ENCODE results near the gene TMEM212.

TMEM212 gene

DNA sequence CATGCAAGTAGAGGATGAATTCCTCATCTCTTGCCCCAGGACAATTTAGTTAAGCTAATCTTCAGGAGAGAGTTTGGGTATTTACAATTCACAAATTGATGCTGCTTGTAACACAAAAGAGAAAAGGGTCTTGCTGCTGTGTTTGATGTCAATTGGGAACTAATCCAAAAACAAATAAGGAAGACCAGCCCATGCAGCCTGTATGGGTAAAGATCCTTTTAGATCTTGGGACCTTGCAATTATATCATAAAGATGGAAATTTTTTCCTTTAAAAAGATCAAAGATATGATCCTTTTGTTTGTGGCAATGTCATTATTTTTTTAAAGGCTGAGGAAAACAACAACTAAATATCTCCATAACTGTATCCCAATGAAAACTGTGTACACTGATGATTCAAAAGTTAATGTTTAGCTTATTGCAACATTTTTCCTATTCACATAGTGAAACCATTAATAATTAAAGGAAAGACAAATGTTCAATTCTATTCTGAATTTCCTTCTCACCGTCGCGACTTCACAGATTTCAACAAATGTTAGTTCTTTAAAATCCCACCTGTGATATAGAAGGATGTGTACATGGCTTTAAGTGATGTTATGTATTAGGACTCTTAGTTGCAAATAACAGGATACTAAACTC lies 40.2 kb downstream of the TMEM212 start:
- H3K9me3 ChIP-seq (ENCODE audit: control insufficient read depth, low read length): no peaks in the 10 kb centered on the region
- H3K18ac ChIP-seq (ENCODE audit: low read depth in 1 of 2, low read length in 2 of 2): no peak overlapping the region
- no peaks in the 10 kb centered on the region for H3K79me1 ChIP-seq (replicated peaks; ENCODE audit: low read length, poor library complexity, severe bottlenecking)
- no peak overlapping the region for H4K8ac ChIP-seq (ENCODE audit: low read length)
- H3K4me1 ChIP-seq (ENCODE audit: control insufficient read depth, insufficient read depth, low read depth, low read length): peaks cover 3% of the 10 kb centered on the region
- no peak overlapping the region for H2AFZ ChIP-seq (ENCODE audit: low read depth, low read length)
- H2BK12ac ChIP-seq (ENCODE audit: low read length in 2 of 2): no peak overlapping the region
- peak overlapping the region; percentile 35 for H3K4me2 ChIP-seq (ENCODE audit: low read length, poor library complexity, severe bottlenecking)
- H2AK5ac ChIP-seq (ENCODE audit: low read length, severe bottlenecking): no peak overlapping the region
- no peak overlapping the region for H3K4me3 ChIP-seq (ENCODE audit: insufficient read depth in 1 of 2, low read depth in 1 of 2, low read length in 2 of 2)
- no peak overlapping the region for H3K14ac ChIP-seq (ENCODE audit: low read length in 2 of 2)
- no CpG with 5 or more reads among the region's 3 CpGs for WGBS
- DNase-seq: no peak
- no peak overlapping the region for H2BK120ac ChIP-seq (ENCODE audit: low read depth, low read length)
- no peak overlapping the region for H3K4ac ChIP-seq (ENCODE audit: low read depth in 1 of 2, low read length in 2 of 2)
- H2BK15ac ChIP-seq (ENCODE audit: low read depth, poor library complexity, severe bottlenecking): no peak overlapping the region
- no peaks in the 10 kb centered on the region for H3K27me3 ChIP-seq (ENCODE audit: control insufficient read depth in 1 of 2, insufficient read depth in 1 of 2, low read length in 2 of 2)
- peak overlapping the region; percentile 98 for H3K27ac ChIP-seq (ENCODE audit: low read length, poor library complexity, severe bottlenecking)
- H3K36me3 ChIP-seq (ENCODE audit: control insufficient read depth in 1 of 2, insufficient read depth in 2 of 2, low read depth in 1 of 2, low read length in 2 of 2): no peaks in the 10 kb centered on the region
- H2BK5ac ChIP-seq (ENCODE audit: low read depth, low read length, poor library complexity, severe bottlenecking): peak overlapping the region; percentile 94
- H4K91ac ChIP-seq (ENCODE audit: low read length): no peak overlapping the region
- H3K23ac ChIP-seq (ENCODE audit: low read length in 2 of 2): no peak overlapping the region
- H3K9ac ChIP-seq (ENCODE audit: low read length): no peak overlapping the region

DNA sequence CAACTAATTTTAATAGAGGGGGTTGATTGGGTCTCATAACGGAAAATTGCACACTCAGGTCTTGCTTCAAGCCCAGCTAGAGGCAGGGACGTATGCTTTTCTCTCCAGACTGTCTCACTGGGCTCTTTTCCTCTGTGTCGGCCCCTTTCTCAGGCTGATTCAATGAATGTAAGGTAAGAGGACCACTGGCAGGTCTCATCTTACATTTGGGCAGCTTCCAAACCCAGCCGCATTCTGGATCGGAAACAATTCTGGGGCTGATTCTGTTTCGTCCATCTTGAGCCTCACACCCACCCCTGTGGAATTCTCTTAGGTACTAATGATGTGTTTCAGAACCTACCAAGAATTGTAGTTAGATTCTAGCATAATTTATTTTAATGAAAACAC lies 40.7 kb downstream of the TMEM212 start:
- H3K4me1 ChIP-seq (ENCODE audit: control insufficient read depth, insufficient read depth, low read depth, low read length): peaks cover 3% of the 10 kb centered on the region
- H3K18ac ChIP-seq (ENCODE audit: low read depth in 1 of 2, low read length in 2 of 2): no peak overlapping the region
- H3K4ac ChIP-seq (ENCODE audit: low read depth in 1 of 2, low read length in 2 of 2): no peak overlapping the region
- H3K27ac ChIP-seq (ENCODE audit: low read length, poor library complexity, severe bottlenecking): peak overlapping the region; percentile 98
- H4K8ac ChIP-seq (ENCODE audit: low read length): no peak overlapping the region
- H2BK120ac ChIP-seq (ENCODE audit: low read depth, low read length): no peak overlapping the region
- H2BK12ac ChIP-seq (ENCODE audit: low read length in 2 of 2): no peak overlapping the region
- no peaks in the 10 kb centered on the region for H3K79me1 ChIP-seq (replicated peaks; ENCODE audit: low read length, poor library complexity, severe bottlenecking)
- H2AK5ac ChIP-seq (ENCODE audit: low read length, severe bottlenecking): no peak overlapping the region
- peak overlapping the region; percentile 35 for H3K4me2 ChIP-seq (ENCODE audit: low read length, poor library complexity, severe bottlenecking)
- H4K91ac ChIP-seq (ENCODE audit: low read length): no peak overlapping the region
- H2BK5ac ChIP-seq (ENCODE audit: low read depth, low read length, poor library complexity, severe bottlenecking): peak overlapping the region; percentile 94
- H2AFZ ChIP-seq (ENCODE audit: low read depth, low read length): no peak overlapping the region
- no peak overlapping the region for H2BK15ac ChIP-seq (ENCODE audit: low read depth, poor library complexity, severe bottlenecking)
- no peaks in the 10 kb centered on the region for H3K27me3 ChIP-seq (ENCODE audit: control insufficient read depth in 1 of 2, insufficient read depth in 1 of 2, low read length in 2 of 2)
- H3K9ac ChIP-seq (ENCODE audit: low read length): no peak overlapping the region
- H3K14ac ChIP-seq (ENCODE audit: low read length in 2 of 2): no peak overlapping the region
- no peak for DNase-seq
- H3K9me3 ChIP-seq (ENCODE audit: control insufficient read depth, low read length): no peaks in the 10 kb centered on the region
- H3K23ac ChIP-seq (ENCODE audit: low read length in 2 of 2): no peak overlapping the region
- no peaks in the 10 kb centered on the region for H3K36me3 ChIP-seq (ENCODE audit: control insufficient read depth in 1 of 2, insufficient read depth in 2 of 2, low read depth in 1 of 2, low read length in 2 of 2)
- H3K4me3 ChIP-seq (ENCODE audit: insufficient read depth in 1 of 2, low read depth in 1 of 2, low read length in 2 of 2): no peak overlapping the region
- 96% methylated on average over 4 of the region's 6 CpGs for WGBS

DNA sequence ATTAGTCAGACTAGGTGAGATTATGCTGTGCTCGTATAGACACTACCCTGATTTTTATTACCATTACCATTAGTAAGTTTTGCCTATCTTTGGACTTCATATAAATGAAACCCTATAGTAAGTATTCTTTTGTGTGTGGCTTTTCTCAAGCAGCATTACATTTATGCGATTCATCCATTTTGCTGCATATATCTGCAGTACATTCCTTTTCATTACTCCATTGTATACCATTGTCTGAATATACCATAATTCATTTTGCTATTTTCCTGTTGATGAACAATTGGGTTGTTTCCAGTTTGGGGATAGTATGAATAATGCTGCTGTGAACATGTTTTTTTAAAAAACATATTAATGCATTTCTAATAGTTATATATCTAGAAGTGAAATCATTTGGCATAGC lies 45.3 kb downstream of the TMEM212 start:
- Histone ChIP-seq H3K9me3 (ENCODE audit: control insufficient read depth, low read length) (no peaks in the 10 kb centered on the region), H3K79me1 (replicated peaks; ENCODE audit: low read length, poor library complexity, severe bottlenecking) (no peaks in the 10 kb centered on the region), H2BK5ac (ENCODE audit: low read depth, low read length, poor library complexity, severe bottlenecking) (no peak overlapping the region), H3K18ac (ENCODE audit: low read depth in 1 of 2, low read length in 2 of 2) (no peak overlapping the region), H2BK120ac (ENCODE audit: low read depth, low read length) (no peak overlapping the region), H4K8ac (ENCODE audit: low read length) (no peak overlapping the region), H2AK5ac (ENCODE audit: low read length, severe bottlenecking) (no peak overlapping the region), H3K14ac (ENCODE audit: low read length in 2 of 2) (no peak overlapping the region), H3K36me3 (ENCODE audit: control insufficient read depth in 1 of 2, insufficient read depth in 2 of 2, low read depth in 1 of 2, low read length in 2 of 2) (no peaks in the 10 kb centered on the region), H2BK15ac (ENCODE audit: low read depth, poor library complexity, severe bottlenecking) (no peak overlapping the region), H2BK12ac (ENCODE audit: low read length in 2 of 2) (no peak overlapping the region), H3K9ac (ENCODE audit: low read length) (no peak overlapping the region), H3K23ac (ENCODE audit: low read length in 2 of 2) (no peak overlapping the region), H3K4me2 (ENCODE audit: low read length, poor library complexity, severe bottlenecking) (no peak overlapping the region), H4K91ac (ENCODE audit: low read length) (no peak overlapping the region), H3K4ac (ENCODE audit: low read depth in 1 of 2, low read length in 2 of 2) (no peak overlapping the region), H3K4me3 (ENCODE audit: insufficient read depth in 1 of 2, low read depth in 1 of 2, low read length in 2 of 2) (no peak overlapping the region), H3K27me3 (ENCODE audit: control insufficient read depth in 1 of 2, insufficient read depth in 1 of 2, low read length in 2 of 2) (no peaks in the 10 kb centered on the region), H3K4me1 (ENCODE audit: control insufficient read depth, insufficient read depth, low read depth, low read length) (no peaks in the 10 kb centered on the region), H2AFZ (ENCODE audit: low read depth, low read length) (no peak overlapping the region), H3K27ac (ENCODE audit: low read length, poor library complexity, severe bottlenecking) (no peak overlapping the region)
- no CpG with 5 or more reads among the region's 2 CpGs for WGBS
- no peak for DNase-seq

DNA sequence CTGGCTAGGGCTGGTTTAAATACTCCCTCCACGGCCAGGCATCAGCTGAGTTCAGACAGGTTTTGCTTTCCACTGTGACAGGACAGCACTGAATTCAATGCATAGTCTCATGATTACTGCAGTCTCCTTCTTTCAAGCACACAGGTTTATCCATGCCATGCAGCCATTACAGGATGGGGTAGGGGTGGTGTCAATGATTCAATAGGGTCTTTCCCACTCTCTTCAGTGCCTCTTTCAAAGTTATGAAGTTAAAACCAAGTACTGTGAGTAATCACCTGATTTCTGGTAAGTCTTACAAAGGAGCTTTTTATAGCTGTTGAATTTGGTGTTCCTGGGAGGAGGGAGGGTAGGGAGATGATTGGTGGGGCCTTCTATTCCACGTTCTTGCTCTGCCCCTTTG lies 47.2 kb downstream of the TMEM212 start:
- no peak overlapping the region for H2BK5ac ChIP-seq (ENCODE audit: low read depth, low read length, poor library complexity, severe bottlenecking)
- no peak overlapping the region for H3K23ac ChIP-seq (ENCODE audit: low read length in 2 of 2)
- H4K8ac ChIP-seq (ENCODE audit: low read length): no peak overlapping the region
- H3K79me1 ChIP-seq (replicated peaks; ENCODE audit: low read length, poor library complexity, severe bottlenecking): no peaks in the 10 kb centered on the region
- WGBS: 83% methylated on average over 1 of the region's 2 CpGs
- H3K18ac ChIP-seq (ENCODE audit: low read depth in 1 of 2, low read length in 2 of 2): peak overlapping the region in 1 of 2 experiments; percentile 19
- no peaks in the 10 kb centered on the region for H3K36me3 ChIP-seq (ENCODE audit: control insufficient read depth in 1 of 2, insufficient read depth in 2 of 2, low read depth in 1 of 2, low read length in 2 of 2)
- no peak overlapping the region for H3K4me3 ChIP-seq (ENCODE audit: insufficient read depth in 1 of 2, low read depth in 1 of 2, low read length in 2 of 2)
- H3K4me1 ChIP-seq (ENCODE audit: control insufficient read depth, insufficient read depth, low read depth, low read length): no peaks in the 10 kb centered on the region
- peak; percentile 4 for DNase-seq
- no peak overlapping the region for H3K9ac ChIP-seq (ENCODE audit: low read length)
- no peak overlapping the region for H3K4ac ChIP-seq (ENCODE audit: low read depth in 1 of 2, low read length in 2 of 2)
- no peak overlapping the region for H2AFZ ChIP-seq (ENCODE audit: low read depth, low read length)
- H3K27me3 ChIP-seq (ENCODE audit: control insufficient read depth in 1 of 2, insufficient read depth in 1 of 2, low read length in 2 of 2): no peaks in the 10 kb centered on the region
- no peak overlapping the region for H3K4me2 ChIP-seq (ENCODE audit: low read length, poor library complexity, severe bottlenecking)
- no peak overlapping the region for H3K14ac ChIP-seq (ENCODE audit: low read length in 2 of 2)
- H3K27ac ChIP-seq (ENCODE audit: low read length, poor library complexity, severe bottlenecking): no peak overlapping the region
- no peak overlapping the region for H2AK5ac ChIP-seq (ENCODE audit: low read length, severe bottlenecking)
- H3K9me3 ChIP-seq (ENCODE audit: control insufficient read depth, low read length): no peaks in the 10 kb centered on the region
- H2BK15ac ChIP-seq (ENCODE audit: low read depth, poor library complexity, severe bottlenecking): no peak overlapping the region
- H2BK12ac ChIP-seq (ENCODE audit: low read length in 2 of 2): no peak overlapping the region
- H4K91ac ChIP-seq (ENCODE audit: low read length): no peak overlapping the region
- H2BK120ac ChIP-seq (ENCODE audit: low read depth, low read length): no peak overlapping the region

Data from mesenchymal stem cell (in vitro differentiated cells and primary cell).